Thyroid gland (tissue), 4 donors: ENCODE data around the gene PHF19.

Experiments used
- POLR2A ChIP-seq, 2 donors: fragments of 450-650 bp; IDR thresholded peaks; one replicate each; pipeline ENCODE4 v1.6.1; 2017; ENCODE audit warnings: antibody characterized with exemption in 2 of 2, mild to moderate bottlenecking in 2 of 2, moderate library complexity in 1 of 2
- TF ChIP-seq, protein P1 (sequence below), 6 experiments: fragments of 200-600 bp in 3 of 6; fragments of 450-650 bp in 3 of 6; sonication (generic) in 3 of 6; IDR thresholded peaks; one replicate each; pipeline ENCODE4 v1.5.1; 2016 to 2019; ENCODE audit warnings: antibody characterized with exemption in 6 of 6, mild to moderate bottlenecking in 2 of 6, inconsistent platforms in 1 of 6, moderate library complexity in 1 of 6

DNA sequence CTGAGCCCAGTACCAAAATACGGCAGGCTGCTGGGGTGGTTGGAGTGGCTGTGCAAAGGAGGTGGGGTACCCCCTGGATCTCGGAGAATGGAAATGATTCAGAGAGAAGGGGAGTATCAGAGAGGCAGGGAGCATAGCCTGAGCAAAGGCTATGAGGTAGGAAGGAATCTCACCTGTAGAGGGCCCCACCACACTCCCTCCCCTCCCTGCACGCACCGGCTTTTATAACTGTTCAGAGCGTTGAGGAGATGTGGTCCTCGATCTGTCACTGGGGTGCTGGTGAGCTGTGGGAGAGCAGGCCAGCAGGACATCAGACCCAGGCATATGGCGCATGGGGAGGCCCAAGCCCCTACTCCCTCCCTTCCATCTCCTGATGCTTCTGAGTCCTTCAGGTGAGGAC is 13.2 kb downstream of the PHF19 start:
- no peak for TF ChIP-seq POLR2A (IDR thresholded peaks at IDR 0.05)
- TF ChIP-seq, protein P1, sequence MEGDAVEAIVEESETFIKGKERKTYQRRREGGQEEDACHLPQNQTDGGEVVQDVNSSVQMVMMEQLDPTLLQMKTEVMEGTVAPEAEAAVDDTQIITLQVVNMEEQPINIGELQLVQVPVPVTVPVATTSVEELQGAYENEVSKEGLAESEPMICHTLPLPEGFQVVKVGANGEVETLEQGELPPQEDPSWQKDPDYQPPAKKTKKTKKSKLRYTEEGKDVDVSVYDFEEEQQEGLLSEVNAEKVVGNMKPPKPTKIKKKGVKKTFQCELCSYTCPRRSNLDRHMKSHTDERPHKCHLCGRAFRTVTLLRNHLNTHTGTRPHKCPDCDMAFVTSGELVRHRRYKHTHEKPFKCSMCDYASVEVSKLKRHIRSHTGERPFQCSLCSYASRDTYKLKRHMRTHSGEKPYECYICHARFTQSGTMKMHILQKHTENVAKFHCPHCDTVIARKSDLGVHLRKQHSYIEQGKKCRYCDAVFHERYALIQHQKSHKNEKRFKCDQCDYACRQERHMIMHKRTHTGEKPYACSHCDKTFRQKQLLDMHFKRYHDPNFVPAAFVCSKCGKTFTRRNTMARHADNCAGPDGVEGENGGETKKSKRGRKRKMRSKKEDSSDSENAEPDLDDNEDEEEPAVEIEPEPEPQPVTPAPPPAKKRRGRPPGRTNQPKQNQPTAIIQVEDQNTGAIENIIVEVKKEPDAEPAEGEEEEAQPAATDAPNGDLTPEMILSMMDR (IDR thresholded peaks at IDR 0.05) = no peak
